Measurements from ENCODE around the gene PC.
A peak's percentile ranks its signal among the peaks of the same experiment; 100 is the strongest.

DNA sequence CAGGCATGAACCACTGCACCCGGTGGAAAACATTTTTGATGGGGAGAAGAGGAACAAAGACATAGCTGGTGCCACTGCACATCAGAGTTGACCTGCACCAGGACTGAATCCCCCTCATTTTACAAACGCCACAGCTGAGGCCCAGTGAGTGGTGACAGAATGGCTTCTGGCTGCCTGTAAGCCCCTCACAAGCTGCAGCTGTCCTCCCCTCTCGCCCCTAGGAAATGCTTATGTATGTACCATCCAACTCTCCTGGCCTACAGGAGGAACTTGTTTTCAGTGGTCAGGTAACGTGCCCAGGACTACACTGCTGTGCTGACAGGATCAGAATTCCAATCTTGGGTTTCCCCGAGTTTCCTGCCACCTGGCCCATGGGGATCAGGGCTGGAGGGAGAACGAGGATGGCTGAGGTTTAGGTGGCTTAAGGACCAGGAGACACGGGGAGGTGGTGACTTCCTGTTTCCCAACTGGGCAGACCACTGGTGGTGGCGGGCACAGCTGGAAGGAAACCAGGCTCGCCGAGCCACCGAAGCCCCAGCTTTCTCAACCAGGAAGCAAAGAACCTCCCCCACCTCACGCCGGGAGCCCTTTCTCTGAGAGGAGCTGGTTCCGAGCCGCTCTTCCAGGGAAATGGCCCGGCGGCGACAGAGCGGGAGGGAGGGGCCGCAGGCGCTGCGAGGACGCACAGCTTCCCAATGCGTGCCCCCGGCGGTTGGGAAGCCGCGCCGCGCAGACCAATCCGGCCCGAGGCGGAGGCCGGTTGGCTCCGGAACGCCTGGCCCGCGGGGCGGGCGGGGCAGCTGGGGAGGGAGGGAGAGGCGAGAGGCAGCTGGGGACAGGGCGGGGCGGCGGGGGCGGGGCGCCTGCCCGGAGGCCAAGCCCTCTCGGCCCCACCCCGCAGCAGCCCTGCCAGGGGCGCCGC is 102.3 kb downstream of the PC start:
- TF ChIP-seq, protein P1, sequence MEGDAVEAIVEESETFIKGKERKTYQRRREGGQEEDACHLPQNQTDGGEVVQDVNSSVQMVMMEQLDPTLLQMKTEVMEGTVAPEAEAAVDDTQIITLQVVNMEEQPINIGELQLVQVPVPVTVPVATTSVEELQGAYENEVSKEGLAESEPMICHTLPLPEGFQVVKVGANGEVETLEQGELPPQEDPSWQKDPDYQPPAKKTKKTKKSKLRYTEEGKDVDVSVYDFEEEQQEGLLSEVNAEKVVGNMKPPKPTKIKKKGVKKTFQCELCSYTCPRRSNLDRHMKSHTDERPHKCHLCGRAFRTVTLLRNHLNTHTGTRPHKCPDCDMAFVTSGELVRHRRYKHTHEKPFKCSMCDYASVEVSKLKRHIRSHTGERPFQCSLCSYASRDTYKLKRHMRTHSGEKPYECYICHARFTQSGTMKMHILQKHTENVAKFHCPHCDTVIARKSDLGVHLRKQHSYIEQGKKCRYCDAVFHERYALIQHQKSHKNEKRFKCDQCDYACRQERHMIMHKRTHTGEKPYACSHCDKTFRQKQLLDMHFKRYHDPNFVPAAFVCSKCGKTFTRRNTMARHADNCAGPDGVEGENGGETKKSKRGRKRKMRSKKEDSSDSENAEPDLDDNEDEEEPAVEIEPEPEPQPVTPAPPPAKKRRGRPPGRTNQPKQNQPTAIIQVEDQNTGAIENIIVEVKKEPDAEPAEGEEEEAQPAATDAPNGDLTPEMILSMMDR (IDR thresholded peaks at IDR 0.05) = peak in 2 of 6 experiments; percentile 14 to 17
- peak; percentile 67 to 74 for TF ChIP-seq POLR2A (IDR thresholded peaks at IDR 0.05)
